ENCODE measurements around the gene GMDS. TPM values are rescaled to one million over a fixed set of nuclear protein-coding genes. Genes with fewer than 3 reads are reported as not detected.

GMDS gene
- total RNA-seq, 1 donor from 2014 or later = 32.9 TPM

DNA sequence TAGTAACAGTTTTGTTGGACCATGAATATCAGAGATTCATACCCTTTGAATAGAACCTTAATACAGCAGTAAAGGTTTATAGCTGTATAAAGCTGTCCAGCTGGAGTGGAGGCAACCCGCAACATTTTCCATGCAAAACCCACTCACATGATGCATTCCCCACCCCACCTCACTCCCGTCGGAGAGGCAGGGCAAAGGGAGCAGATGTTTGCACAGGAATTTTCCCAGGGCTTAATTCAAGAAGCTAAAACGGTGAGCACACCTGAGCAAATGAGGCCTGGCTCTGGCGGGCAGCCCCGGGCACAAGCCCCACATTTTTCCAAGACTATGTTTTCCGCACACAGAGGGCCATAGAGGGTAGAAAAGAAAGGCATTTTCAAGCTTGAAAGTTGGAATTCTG is 444.0 kb downstream of the GMDS start:
- no peak for DNase-seq (ENCODE audit: low read depth)

GRCh38 chr6:1800845-1801244 is 444.6 kb downstream of the GMDS start:
- no peak for DNase-seq (ENCODE audit: low read depth)

DNA sequence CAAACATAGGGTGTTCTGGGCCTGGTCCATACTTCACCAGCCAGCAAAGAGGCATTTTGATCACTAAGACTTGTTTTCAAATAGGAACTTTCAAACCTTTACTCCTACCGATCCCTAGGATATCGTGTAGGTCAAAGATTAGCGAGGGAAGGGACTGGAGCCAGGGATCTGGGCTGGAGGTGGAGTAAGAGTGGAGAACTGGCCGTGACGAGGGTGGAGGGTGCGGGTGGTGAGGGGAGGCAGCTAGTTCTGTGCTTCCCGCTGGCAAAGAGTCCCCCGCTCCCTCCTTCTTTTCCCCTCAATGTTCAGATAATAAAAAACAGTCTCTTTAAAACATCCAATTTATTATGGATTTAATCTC is 446.5 kb downstream of the GMDS start:
- no peak for DNase-seq (ENCODE audit: low read depth)

GRCh38 chr6:1798303-1798964 is 447.0 kb downstream of the GMDS start:
- no peak for DNase-seq (ENCODE audit: low read depth)

DNA sequence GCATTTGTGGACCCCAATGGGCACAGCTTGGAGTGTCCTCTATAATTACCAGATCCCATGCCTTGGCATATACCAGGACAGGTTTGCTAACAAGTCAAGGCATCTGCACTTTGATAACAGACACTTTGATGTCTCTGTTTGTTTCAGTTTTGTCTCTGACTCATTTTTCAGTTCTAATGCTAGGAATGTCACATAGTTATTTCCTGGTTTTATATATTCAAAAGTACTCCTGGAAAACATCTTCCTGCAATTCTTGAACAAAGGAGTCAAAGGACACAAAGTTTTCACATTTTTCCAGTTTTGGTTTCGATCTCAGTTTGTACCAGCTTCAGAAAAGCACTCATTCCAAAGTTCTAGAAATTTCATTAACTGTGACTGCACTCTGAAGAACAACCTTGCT is 447.6 kb downstream of the GMDS start:
- DNase-seq (ENCODE audit: low read depth) = peak; percentile 76

DNA sequence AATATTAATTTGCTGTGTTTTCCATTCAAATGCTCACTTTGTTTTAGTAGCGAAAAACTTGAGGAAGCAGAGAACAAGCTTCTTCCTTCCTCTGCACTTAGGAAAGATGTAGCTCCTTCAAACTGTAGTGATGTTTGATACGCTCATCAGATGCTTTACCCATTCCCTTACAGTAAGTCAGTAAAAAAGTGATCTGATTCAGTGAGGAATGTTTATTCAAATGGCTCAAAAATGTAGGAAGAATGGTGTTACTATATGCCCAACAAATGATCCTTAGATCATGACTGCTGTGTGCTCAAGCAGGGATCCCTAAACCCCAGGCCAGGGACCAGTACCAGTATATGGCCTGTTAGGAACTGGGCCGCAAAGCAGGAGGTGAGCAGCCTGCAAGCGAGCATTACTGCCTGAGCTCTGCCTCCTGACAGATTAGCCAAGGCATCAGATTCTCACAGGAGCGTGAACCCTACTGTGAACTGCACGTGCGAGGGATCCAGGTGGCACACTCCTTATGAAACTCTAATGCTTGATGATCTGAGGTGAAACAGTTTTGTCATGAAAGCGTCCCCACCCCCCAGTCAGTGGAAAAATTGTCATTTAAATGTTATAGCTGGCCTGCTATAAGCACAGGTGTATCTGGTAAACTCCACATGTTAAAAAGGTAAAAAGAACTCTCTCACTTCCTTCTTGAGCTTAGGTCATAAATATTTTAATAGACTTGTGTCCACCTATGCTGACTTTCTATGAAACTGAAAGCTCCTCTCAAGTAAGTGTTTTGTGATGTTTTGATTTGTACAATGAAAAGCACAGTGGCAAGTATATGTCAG is 448.5 kb downstream of the GMDS start:
- DNase-seq (ENCODE audit: low read depth) = no peak

- DNase-seq (ENCODE audit: low read depth) = no peak
These were observed 449.5 kb downstream of the GMDS start for GRCh38 chr6:1795910-1796309.

DNA sequence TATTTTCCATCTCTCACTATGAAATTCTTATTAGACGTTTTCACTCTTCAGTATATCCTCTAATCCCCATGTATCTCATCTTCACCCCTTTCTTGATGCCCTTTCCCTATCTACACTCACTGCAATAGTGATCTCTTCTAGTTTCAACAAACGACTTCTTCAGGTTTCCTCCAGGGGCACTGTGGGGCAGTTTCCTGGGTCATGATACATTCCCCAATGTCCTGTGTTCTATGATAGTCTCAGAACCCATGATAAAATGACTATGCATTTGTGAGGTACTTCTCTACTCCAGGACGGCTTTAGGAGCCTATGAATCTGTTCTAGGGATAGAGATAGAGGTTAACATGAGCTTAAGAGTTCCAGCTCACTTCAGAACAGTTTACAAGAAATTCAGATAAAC is 452.4 kb downstream of the GMDS start:
- no peak for DNase-seq (ENCODE audit: low read depth)

DNA sequence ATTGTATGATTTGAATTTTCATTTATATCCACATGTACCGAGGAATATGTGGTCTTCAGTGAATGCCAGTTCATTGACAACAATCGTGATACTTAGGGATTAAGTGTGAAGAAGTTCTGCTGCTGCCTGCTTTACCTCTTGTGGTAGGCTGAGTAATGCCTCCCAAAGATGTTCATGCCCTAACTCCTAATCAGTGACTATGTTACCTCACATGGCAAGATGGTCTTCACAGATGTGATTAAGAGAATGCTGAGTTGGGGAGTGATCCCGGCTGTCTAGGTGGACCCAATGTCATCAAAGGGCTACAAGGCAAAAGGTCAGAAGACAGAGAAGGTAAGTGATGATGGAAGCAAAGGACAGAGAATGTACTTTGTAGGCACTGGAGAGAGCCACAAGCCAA is 454.7 kb downstream of the GMDS start:
- no peak for DNase-seq (ENCODE audit: low read depth)

DNA sequence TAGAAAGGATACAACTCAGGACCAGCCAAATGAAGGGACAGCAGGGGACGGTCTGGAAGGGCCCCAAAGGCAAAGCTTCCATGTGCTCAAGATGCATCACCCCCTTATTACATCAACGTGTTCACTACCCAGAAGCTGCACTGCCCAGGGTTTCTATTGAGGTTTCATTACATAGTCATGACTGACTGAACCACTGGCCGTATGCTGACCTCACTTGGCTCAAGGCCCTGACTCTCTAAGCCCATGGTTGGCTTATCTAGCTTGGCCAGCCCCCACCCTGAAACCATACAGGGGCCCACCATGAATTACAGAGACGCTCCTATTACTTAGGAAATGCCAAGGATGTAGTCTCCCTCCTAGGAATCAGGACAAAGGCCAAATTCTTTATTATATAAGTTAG is 456.3 kb downstream of the GMDS start:
- peak; percentile 76 for DNase-seq (ENCODE audit: low read depth)

DNA sequence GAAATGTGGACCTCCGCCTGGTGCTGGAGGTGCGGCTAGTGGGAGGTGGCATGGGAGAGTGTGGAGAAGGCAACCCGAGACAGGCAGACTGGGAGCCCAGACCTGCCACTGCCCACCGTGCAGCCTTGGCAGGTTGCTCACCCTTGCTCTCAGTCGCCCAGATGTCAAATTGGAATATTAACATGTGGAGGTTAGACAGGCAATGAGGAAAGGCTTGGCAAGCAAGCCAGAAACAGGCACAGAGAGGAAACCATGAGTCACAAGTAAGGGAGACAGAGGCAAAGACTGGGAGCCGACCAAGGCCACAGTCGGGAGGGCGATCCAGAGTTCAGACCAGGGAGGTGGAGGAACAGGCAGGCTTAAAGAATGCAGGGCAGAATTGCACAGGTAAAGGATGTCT is 457.5 kb downstream of the GMDS start:
- DNase-seq (ENCODE audit: low read depth) = peak; percentile 57

DNA sequence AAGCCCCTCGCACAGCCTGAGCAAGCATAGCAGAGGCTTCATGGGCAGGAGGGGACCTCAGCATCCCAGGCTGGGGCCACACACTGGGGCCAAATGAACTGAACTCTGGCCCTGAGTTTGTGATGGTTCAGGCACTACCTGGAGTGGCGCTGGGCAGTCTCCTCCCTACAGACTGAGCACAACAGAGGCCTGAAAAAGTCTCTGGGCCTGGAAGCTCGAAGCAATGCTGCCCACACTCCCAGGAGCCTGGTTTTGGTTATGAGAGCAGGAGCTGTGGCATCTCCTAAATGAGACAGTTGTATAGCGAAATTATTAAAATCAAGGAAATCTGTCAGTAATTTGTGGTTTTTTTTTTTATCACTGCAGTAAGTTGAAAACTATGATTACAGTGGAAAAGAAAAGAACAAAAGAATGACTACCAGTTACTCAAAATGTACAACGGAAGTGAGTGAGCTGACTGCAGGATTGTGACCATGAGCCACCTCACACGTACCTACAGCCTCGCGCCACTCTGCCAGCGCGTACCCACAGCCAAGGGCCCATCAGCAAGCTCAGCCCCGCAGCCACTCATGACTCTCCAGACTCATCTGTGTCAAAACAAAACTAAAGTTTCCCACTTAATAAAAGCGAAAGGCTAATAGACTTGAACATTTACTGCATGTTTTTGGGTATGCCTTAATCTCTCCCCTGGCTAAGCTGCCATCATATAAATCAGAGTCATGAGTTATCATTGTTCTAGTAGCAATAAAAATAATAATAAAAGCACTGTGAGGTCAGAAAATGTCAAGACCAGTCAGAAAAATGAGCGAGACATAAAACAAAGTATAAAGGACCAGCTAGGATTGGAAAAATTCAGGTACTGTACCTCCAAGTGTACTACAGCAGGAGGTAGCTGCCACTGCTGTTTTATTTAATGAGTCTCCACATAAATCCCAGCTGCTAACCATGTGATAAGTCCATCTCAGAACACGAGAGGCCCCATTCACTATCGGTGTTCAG is 458.7 kb downstream of the GMDS start:
- DNase-seq (ENCODE audit: low read depth) = no peak

DNA sequence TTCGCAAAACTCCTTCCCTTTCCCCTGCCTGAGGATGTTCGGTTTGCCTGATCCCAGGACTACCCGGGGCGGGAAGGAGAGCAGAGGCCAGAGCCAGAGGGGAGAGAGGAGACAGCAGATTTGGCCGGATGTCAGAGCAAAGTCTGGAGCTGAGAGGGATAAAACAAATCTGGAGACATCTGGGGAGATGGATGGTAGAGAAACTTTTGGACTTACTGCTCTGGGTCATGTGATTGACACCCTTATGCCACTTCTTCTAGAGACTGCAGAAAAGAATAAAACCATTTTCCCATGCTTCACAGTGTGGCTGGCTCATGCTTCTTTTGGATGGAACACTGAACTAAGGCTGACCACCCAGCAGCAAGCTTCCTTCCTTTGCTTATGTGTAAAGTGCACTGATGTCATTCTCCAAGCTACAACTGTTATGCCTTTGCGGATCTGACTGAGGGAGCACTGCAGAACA is 461.0 kb downstream of the GMDS start:
- no peak for DNase-seq (ENCODE audit: low read depth)

GRCh38 chr6:1781817-1782184 is 463.6 kb downstream of the GMDS start:
- DNase-seq (ENCODE audit: low read depth) = no peak

DNA sequence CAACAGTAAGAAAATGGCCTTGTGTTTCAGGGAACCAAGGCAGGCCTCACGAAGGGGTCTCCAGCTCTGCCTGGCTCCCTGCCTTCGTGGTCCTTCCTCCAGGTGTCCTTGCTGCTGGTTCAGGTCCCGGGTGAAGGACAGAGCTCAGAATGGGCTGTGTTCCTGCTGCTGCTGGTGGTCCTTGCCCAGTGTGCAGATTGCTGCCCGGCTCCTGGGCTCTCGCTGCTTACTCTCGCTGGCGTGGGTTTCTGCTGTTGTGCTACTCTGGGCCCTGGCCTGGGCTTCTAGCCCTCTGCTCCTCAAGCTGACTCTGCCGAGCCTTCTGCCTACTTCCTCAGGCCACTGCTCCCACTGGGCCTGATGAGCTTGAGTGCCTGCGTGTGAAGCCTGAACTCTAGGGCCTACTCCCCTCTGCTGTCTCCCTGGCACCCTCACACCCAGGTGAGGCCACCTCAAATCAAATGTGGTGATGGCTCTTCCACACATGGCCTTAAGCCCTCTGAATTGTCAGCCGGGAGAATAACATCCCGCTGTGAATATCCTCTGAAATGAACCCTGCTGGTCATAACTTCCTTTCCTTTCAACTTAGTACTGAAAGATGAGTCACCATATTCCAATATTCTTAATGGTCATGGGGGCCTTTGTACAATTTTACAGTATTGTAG is 464.1 kb downstream of the GMDS start:
- DNase-seq (ENCODE audit: low read depth) = no peak

- DNase-seq (ENCODE audit: low read depth) = no peak
These were observed 465.0 kb downstream of the GMDS start for GRCh38 chr6:1780251-1780867.

GRCh38 chr6:1778686-1779235 is 466.6 kb downstream of the GMDS start:
- DNase-seq (ENCODE audit: low read depth) = no peak

- no peak for DNase-seq (ENCODE audit: low read depth)
These were observed 467.3 kb downstream of the GMDS start for GRCh38 chr6:1777921-1778685.

GRCh38 chr6:1775441-1775840 is 470.0 kb downstream of the GMDS start:
- no peak for DNase-seq (ENCODE audit: low read depth)

GRCh38 chr6:1774226-1774915 is 471.0 kb downstream of the GMDS start:
- no peak for DNase-seq (ENCODE audit: low read depth)

All from renal cortical epithelial cell (primary cell).